GM21447 (cell line): ENCODE measurements around the gene C16orf92.

Source experiments
- ATAC-seq: cut with Tn5 transposase; IDR thresholded peaks from one replicate; pipeline ENCODE4 v1.9.1; 2021; ENCODE audit not compliant: unreplicated experiment

C16orf92 gene

GRCh38 chr16:30022887-30023286 is at the start of gene C16orf92:
C16orf92 (plus strand) TSS chr16:30023198; CDS start chr16:30023341, 143 bp downstream.
- ATAC-seq, result no peak

- ATAC-seq, result peak; percentile 78
Observed at GRCh38 chr16:29973384-29974246, 49.4 kb upstream of the C16orf92 start, which contains the start of gene TAOK2. TAOK2 (plus strand) TSS chr16:29973868; CDS start chr16:29977773, 3,905 bp downstream.

- no peak for ATAC-seq
Observed at GRCh38 chr16:29974291-29975133, 48.5 kb upstream of the C16orf92 start.

- ATAC-seq, result no peak
Observed at GRCh38 chr16:29975134-29975538, 47.9 kb upstream of the C16orf92 start.

GRCh38 chr16:29975811-29976511 is 47.0 kb upstream of the C16orf92 start:
- ATAC-seq, result no peak

GRCh38 chr16:29977063-29977825 is 45.8 kb upstream of the C16orf92 start:
- no peak for ATAC-seq

- ATAC-seq, result no peak
Observed at GRCh38 chr16:29978081-29978480, 44.9 kb upstream of the C16orf92 start.

GRCh38 chr16:29978564-29979270 is 44.3 kb upstream of the C16orf92 start:
- ATAC-seq, result no peak

- no peak for ATAC-seq
Observed at GRCh38 chr16:29982560-29983419, 40.2 kb upstream of the C16orf92 start.

GRCh38 chr16:29983420-29984136 is 39.4 kb upstream of the C16orf92 start:
- ATAC-seq, result no peak

- no peak for ATAC-seq
Observed at GRCh38 chr16:29984137-29984763, 38.7 kb upstream of the C16orf92 start.

- ATAC-seq, result no peak
Observed at GRCh38 chr16:29984764-29985147, 38.2 kb upstream of the C16orf92 start.

- no peak for ATAC-seq
Observed at GRCh38 chr16:29985271-29985811, 37.7 kb upstream of the C16orf92 start.

GRCh38 chr16:29986231-29986630 is 36.8 kb upstream of the C16orf92 start:
- no peak for ATAC-seq

- ATAC-seq, result no peak
Observed at GRCh38 chr16:29986931-29987330, 36.1 kb upstream of the C16orf92 start.

- ATAC-seq, result no peak
Observed at GRCh38 chr16:29987371-29988085, 35.5 kb upstream of the C16orf92 start.
